SK-N-SH treated with all-trans-retinoic acid at 6 μM for 48 hours (cell line): ENCODE data around the gene SLC35C1.

Experiments
- ATAC-seq: fragments of 200-7000 bp; cut with Tn5 transposase; 3 replicates; pipeline ENCODE4 v1.9.1; 2020; ENCODE audit warnings: mild to moderate bottlenecking, moderate library complexity
- ARNTL ChIP-seq: fragments of 450-650 bp; formaldehyde crosslinking; IDR thresholded peaks from 2 replicates; pipeline ENCODE4 v1.5.0; 2020; ENCODE audit warnings: low read depth, mild to moderate bottlenecking, moderate library complexity, borderline replicate concordance
- CREB5 ChIP-seq: fragments of 250-450 bp; sonication (Bioruptor Pico); IDR thresholded peaks from 2 replicates; pipeline ENCODE4 v1.5.1; 2020; ENCODE audit warnings: low read depth, mild to moderate bottlenecking, moderate library complexity
- CSDC2 ChIP-seq: fragments of 250-450 bp; sonication (Bioruptor Pico); IDR thresholded peaks from 2 replicates; pipeline ENCODE4 v1.5.0; 2020; ENCODE audit warnings: mild to moderate bottlenecking, moderate library complexity
- CSRNP3 ChIP-seq: fragments of 250-450 bp; sonication (Bioruptor Pico); IDR thresholded peaks from 2 replicates; pipeline ENCODE4 v1.5.1; 2021; ENCODE audit warnings: mild to moderate bottlenecking, moderate library complexity
- ESRRG ChIP-seq: fragments of 250-450 bp; sonication (Bioruptor Pico); IDR thresholded peaks from 2 replicates; pipeline ENCODE4 v1.6.1; 2021; ENCODE audit warnings: mild to moderate bottlenecking
- GLIS3 ChIP-seq: fragments of 250-450 bp; sonication (Bioruptor Pico); IDR thresholded peaks from 2 replicates; pipeline ENCODE4 v1.5.0; 2020; ENCODE audit warnings: mild to moderate bottlenecking, moderate library complexity
- ISL1 ChIP-seq: fragments of 250-450 bp; sonication (Bioruptor Pico); IDR thresholded peaks from 2 replicates; pipeline ENCODE4 v2.1.2; 2022; ENCODE audit warnings: mild to moderate bottlenecking, moderate library complexity
- OSR1 ChIP-seq: fragments of 250-450 bp; sonication (Bioruptor Pico); IDR thresholded peaks from 2 replicates; pipeline ENCODE4 v1.8.0; 2022; ENCODE audit warnings: moderate library complexity, mild to moderate bottlenecking, inconsistent platforms
- POU6F1 ChIP-seq: fragments of 250-450 bp; sonication (Bioruptor Pico); IDR thresholded peaks from 2 replicates; pipeline ENCODE4 v1.8.0; 2021; ENCODE audit warnings: low read depth, mild to moderate bottlenecking, moderate library complexity, borderline replicate concordance
- RARB ChIP-seq: fragments of 250-450 bp; sonication (Bioruptor Pico); IDR thresholded peaks from 2 replicates; pipeline ENCODE4 v1.8.0; 2021; ENCODE audit warnings: mild to moderate bottlenecking, moderate library complexity
- SNAI2 ChIP-seq: fragments of 250-450 bp; sonication (Bioruptor Pico); IDR thresholded peaks from 2 replicates; pipeline ENCODE4 v1.5.0; 2020; ENCODE audit warnings: mild to moderate bottlenecking, moderate library complexity
- TOX ChIP-seq: fragments of 250-450 bp; sonication (Bioruptor Pico); IDR thresholded peaks from 2 replicates; pipeline ENCODE4 v1.8.0; 2021; ENCODE audit warnings: mild to moderate bottlenecking, moderate library complexity, borderline replicate concordance
- TSHZ2 ChIP-seq: fragments of 250-450 bp; sonication (Bioruptor Pico); IDR thresholded peaks from 2 replicates; pipeline ENCODE4 v1.5.0; 2020; ENCODE audit warnings: mild to moderate bottlenecking, moderate library complexity
- ZC3H10 ChIP-seq: fragments of 250-450 bp; sonication (Bioruptor Pico); IDR thresholded peaks from 2 replicates; pipeline ENCODE4 v1.5.1; 2021; ENCODE audit warnings: mild to moderate bottlenecking, moderate library complexity
- ZFP3 ChIP-seq: fragments of 250-450 bp; sonication (Bioruptor Pico); IDR thresholded peaks from 2 replicates; pipeline ENCODE4 v1.5.0; 2020; ENCODE audit warnings: mild to moderate bottlenecking, moderate library complexity
- ZFP30 ChIP-seq: fragments of 450-650 bp; formaldehyde crosslinking; IDR thresholded peaks from 2 replicates; pipeline ENCODE4 v1.5.0; 2022; ENCODE audit warnings: mild to moderate bottlenecking, moderate library complexity
- ZNF565 ChIP-seq: fragments of 450-650 bp; formaldehyde crosslinking; conservative IDR thresholded peaks from 2 replicates; pipeline ENCODE4 v1.5.0; 2020; ENCODE audit warnings: low read depth, mild to moderate bottlenecking, moderate library complexity
- ZNF70 ChIP-seq: fragments of 450-650 bp; formaldehyde crosslinking; IDR thresholded peaks from 2 replicates; pipeline ENCODE4 v1.5.0; 2020; ENCODE audit warnings: mild to moderate bottlenecking, moderate library complexity

Gene SLC35C1

GRCh38 chr11:45795379-45795778, 9.6 kb upstream of the SLC35C1 start:
- no peak for TF ChIP-seq RARB (CRISPR knock-in tag)
- TF ChIP-seq CSDC2 (CRISPR knock-in tag): no peak
- no peak for TF ChIP-seq CREB5 (CRISPR knock-in tag)
- TF ChIP-seq ZC3H10 (CRISPR knock-in tag): no peak
- TF ChIP-seq ZNF565: no peak
- no peak for TF ChIP-seq ESRRG (CRISPR knock-in tag)
- TF ChIP-seq TSHZ2: no peak
- TF ChIP-seq CSRNP3: no peak
- no peak for TF ChIP-seq OSR1 (CRISPR knock-in tag)
- no peak for TF ChIP-seq ARNTL (CRISPR knock-in tag)
- no peak for TF ChIP-seq POU6F1 (CRISPR knock-in tag)
- no peak for TF ChIP-seq ZNF70
- TF ChIP-seq GLIS3 (CRISPR knock-in tag): no peak
- TF ChIP-seq ISL1 (CRISPR knock-in tag): no peak
- TF ChIP-seq ZFP3: no peak
- ATAC-seq: no peak

GRCh38 chr11:45796461-45796861, 8.5 kb upstream of the SLC35C1 start:
- no peak for ATAC-seq
- TF ChIP-seq GLIS3 (CRISPR knock-in tag): no peak
- no peak for TF ChIP-seq ARNTL (CRISPR knock-in tag)
- no peak for TF ChIP-seq SNAI2 (CRISPR knock-in tag)
- no peak for TF ChIP-seq CSDC2 (CRISPR knock-in tag)
- no peak for TF ChIP-seq POU6F1 (CRISPR knock-in tag)
- TF ChIP-seq ZC3H10 (CRISPR knock-in tag): no peak
- TF ChIP-seq TOX (CRISPR knock-in tag): no peak
- no peak for TF ChIP-seq ESRRG (CRISPR knock-in tag)
- no peak for TF ChIP-seq ISL1 (CRISPR knock-in tag)

GRCh38 chr11:45798793-45799441, 6.0 kb upstream of the SLC35C1 start:
- no peak for TF ChIP-seq ZFP30
- no peak for TF ChIP-seq CSRNP3
- no peak for TF ChIP-seq RARB (CRISPR knock-in tag)
- TF ChIP-seq TSHZ2: no peak
- no peak for TF ChIP-seq SNAI2 (CRISPR knock-in tag)
- TF ChIP-seq ISL1 (CRISPR knock-in tag): no peak
- no peak for TF ChIP-seq CREB5 (CRISPR knock-in tag)
- TF ChIP-seq, all 23 proteins: peak for 0
- no peak for ATAC-seq
